ENCODE measurements around the gene LAMA2.

The LAMA2 gene

GRCh38 chr6:128885381-128885780, 2.4 kb downstream of the LAMA2 start:
- TF ChIP-seq POLR2A (IDR thresholded peaks at IDR 0.05; ENCODE audit: low read length) (no peak), GATA1 (IDR thresholded peaks at IDR 0.05; ENCODE audit: low read depth, low read length) (no peak)
- no peak for DNase-seq

GRCh38 chr6:128886706-128887105, 3.8 kb downstream of the LAMA2 start:
- TF ChIP-seq GATA1 (IDR thresholded peaks at IDR 0.05; ENCODE audit: low read depth, low read length) (no peak), POLR2A (IDR thresholded peaks at IDR 0.05; ENCODE audit: low read length) (no peak)
- DNase-seq = no peak

GRCh38 chr6:128888444-128889175, 5.7 kb downstream of the LAMA2 start:
- no peak for DNase-seq
- TF ChIP-seq POLR2A (IDR thresholded peaks at IDR 0.05; ENCODE audit: low read length) = no peak
- no peak for TF ChIP-seq GATA1 (IDR thresholded peaks at IDR 0.05; ENCODE audit: low read depth, low read length)

GRCh38 chr6:128889870-128890269, 6.9 kb downstream of the LAMA2 start:
- no peak for DNase-seq

GRCh38 chr6:128892079-128892478, 9.1 kb downstream of the LAMA2 start:
- DNase-seq = no peak
- no peak for TF ChIP-seq POLR2A (IDR thresholded peaks at IDR 0.05; ENCODE audit: low read length)
- no peak for TF ChIP-seq GATA1 (IDR thresholded peaks at IDR 0.05; ENCODE audit: low read depth, low read length)

More at GRCh38 chr6:128889870-128890269, 6.9 kb downstream of the LAMA2 start:
- no peak for TF ChIP-seq POLR2A (IDR thresholded peaks at IDR 0.05; ENCODE audit: low read length)
- no peak for TF ChIP-seq GATA1 (IDR thresholded peaks at IDR 0.05; ENCODE audit: low read depth, low read length)

GRCh38 chr6:128899341-128900050, 16.6 kb downstream of the LAMA2 start:
- DNase-seq = no peak

GRCh38 chr6:128903715-128904114, 20.8 kb downstream of the LAMA2 start:
- no peak for TF ChIP-seq GATA1 (IDR thresholded peaks at IDR 0.05; ENCODE audit: low read depth, low read length)
- TF ChIP-seq POLR2A (IDR thresholded peaks at IDR 0.05; ENCODE audit: low read length) = no peak
- DNase-seq = no peak

More at GRCh38 chr6:128899341-128900050, 16.6 kb downstream of the LAMA2 start:
- TF ChIP-seq POLR2A (IDR thresholded peaks at IDR 0.05; ENCODE audit: low read length) = no peak
- TF ChIP-seq GATA1 (IDR thresholded peaks at IDR 0.05; ENCODE audit: low read depth, low read length) = no peak

GRCh38 chr6:128914051-128914450, 31.1 kb downstream of the LAMA2 start:
- TF ChIP-seq POLR2A (IDR thresholded peaks at IDR 0.05; ENCODE audit: low read length) (no peak), GATA1 (IDR thresholded peaks at IDR 0.05; ENCODE audit: low read depth, low read length) (no peak)
- DNase-seq = no peak

GRCh38 chr6:128918886-128919285, 35.9 kb downstream of the LAMA2 start:
- TF ChIP-seq GATA1 (IDR thresholded peaks at IDR 0.05; ENCODE audit: low read depth, low read length) = no peak
- no peak for TF ChIP-seq POLR2A (IDR thresholded peaks at IDR 0.05; ENCODE audit: low read length)
- DNase-seq = no peak

- TF ChIP-seq POLR2A (IDR thresholded peaks at IDR 0.05; ENCODE audit: low read length) (no peak), GATA1 (IDR thresholded peaks at IDR 0.05; ENCODE audit: low read depth, low read length) (no peak)
- DNase-seq = no peak
Observed at GRCh38 chr6:128919412-128920180, 36.7 kb downstream of the LAMA2 start.

GRCh38 chr6:128925765-128926164, 42.8 kb downstream of the LAMA2 start:
- no peak for DNase-seq
- no peak for TF ChIP-seq POLR2A (IDR thresholded peaks at IDR 0.05; ENCODE audit: low read length)
- TF ChIP-seq GATA1 (IDR thresholded peaks at IDR 0.05; ENCODE audit: low read depth, low read length) = no peak

GRCh38 chr6:128929869-128930268, 46.9 kb downstream of the LAMA2 start:
- TF ChIP-seq POLR2A (IDR thresholded peaks at IDR 0.05; ENCODE audit: low read length) = no peak
- TF ChIP-seq GATA1 (IDR thresholded peaks at IDR 0.05; ENCODE audit: low read depth, low read length) = no peak

GRCh38 chr6:128930321-128930720, 47.4 kb downstream of the LAMA2 start:
- no peak for DNase-seq
- no peak for TF ChIP-seq POLR2A (IDR thresholded peaks at IDR 0.05; ENCODE audit: low read length)
- TF ChIP-seq GATA1 (IDR thresholded peaks at IDR 0.05; ENCODE audit: low read depth, low read length) = no peak

More at GRCh38 chr6:128929869-128930268, 46.9 kb downstream of the LAMA2 start:
- no peak for DNase-seq

GRCh38 chr6:128932061-128932460, 49.1 kb downstream of the LAMA2 start:
- no peak for DNase-seq
- TF ChIP-seq GATA1 (IDR thresholded peaks at IDR 0.05; ENCODE audit: low read depth, low read length) = no peak
- no peak for TF ChIP-seq POLR2A (IDR thresholded peaks at IDR 0.05; ENCODE audit: low read length)

Data from erythroblast (primary cell).